GM11168 (cell line): ENCODE data around the gene MRGPRE.

Experiments
- in situ Hi-C: fragments of 300-500 bp; cut with MboI; formaldehyde crosslinking; loops from one replicate; pipeline ENCODE4 v1.12.0; 2022; ENCODE audit warnings: low sequenced_read_pairs; ENCODE audit not compliant: unreplicated experiment

The MRGPRE gene

DNA sequence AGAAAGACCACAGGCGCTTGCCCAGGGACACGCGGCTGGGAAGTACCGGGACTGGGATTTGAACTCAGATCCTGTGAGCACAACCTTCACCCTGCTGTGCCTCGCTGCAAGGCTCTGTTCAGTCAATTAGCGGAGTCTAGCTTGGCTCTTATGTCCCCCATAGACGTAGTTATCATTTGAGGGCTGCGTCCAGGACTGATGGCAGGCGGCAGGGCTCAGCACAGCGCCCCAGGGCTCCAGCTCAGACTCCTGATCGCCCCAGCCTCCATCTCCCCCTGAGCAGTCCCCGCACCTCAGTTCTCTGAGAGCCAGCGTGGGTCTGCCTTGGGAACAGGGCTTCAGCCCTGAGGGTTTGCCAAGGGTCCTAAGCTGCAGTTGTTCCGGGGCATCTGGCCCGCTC lies 33.4 kb downstream of the MRGPRE start:
- in situ Hi-C loops = no loop called here

DNA sequence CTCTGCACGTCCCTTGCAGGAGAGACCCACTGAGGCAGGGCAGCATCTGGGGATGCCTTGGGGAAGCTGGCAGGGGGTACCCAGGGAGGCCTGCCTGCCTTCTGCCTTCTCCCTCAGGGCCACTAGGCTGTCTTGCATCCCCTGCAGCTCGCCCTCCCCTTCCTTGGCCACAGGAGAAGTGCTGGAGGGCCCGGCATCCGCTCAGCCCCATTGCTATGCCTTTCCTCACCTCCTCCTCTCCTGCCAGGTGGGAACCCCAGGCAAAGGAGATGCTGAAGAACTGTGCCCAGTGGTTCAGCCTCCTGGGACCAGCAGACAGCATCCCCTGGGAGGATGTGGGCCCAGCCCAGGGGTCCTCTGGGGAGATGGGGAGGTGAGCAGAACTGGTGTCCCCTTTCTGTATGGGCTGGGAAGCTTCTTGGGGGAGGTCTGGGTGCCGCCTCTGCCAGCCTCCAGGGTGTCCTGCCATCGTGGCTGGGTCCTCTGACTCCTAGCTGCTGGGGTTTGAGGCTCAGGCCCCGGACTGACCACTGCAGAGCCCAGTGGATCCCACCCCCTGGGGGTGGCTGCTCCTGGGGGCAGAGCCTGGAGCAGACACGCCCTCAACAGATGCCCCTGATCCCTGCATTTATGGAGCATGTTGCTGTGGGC lies 34.2 kb downstream of the MRGPRE start:
- in situ Hi-C loops = no loop called here

DNA sequence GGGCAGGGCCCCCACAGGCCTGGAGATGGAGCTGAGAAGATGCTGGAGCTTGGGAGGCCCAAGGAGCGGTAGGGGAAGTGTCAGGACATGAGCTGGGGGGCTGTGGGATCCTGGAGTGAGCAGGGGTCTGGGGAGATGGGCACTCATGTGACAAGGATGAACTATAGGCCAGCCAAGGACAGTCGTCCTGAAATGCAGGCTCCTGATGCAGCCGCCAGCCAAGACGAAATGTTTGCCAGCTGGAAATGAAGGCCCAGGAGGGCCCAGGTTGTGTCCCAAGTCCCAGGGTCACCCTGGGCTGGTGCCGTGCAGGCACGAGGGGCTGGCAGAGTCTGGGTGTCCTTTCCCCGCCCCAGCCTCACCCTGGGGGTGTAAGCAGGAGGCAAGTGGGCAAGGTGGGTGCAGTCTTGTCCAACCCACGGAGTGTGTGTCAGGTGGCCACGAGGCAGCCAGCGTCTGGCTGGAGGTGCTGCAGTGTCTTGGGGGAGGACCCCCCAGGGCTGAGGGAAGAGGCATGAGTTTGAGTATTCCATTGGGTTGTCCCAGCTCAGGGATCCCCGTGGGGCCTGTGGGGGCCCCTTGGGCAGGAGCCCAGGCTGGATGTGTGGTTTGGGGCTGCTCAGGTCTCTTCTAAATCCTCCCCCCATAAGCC lies 35.0 kb downstream of the MRGPRE start:
- in situ Hi-C loops = no loop called here

DNA sequence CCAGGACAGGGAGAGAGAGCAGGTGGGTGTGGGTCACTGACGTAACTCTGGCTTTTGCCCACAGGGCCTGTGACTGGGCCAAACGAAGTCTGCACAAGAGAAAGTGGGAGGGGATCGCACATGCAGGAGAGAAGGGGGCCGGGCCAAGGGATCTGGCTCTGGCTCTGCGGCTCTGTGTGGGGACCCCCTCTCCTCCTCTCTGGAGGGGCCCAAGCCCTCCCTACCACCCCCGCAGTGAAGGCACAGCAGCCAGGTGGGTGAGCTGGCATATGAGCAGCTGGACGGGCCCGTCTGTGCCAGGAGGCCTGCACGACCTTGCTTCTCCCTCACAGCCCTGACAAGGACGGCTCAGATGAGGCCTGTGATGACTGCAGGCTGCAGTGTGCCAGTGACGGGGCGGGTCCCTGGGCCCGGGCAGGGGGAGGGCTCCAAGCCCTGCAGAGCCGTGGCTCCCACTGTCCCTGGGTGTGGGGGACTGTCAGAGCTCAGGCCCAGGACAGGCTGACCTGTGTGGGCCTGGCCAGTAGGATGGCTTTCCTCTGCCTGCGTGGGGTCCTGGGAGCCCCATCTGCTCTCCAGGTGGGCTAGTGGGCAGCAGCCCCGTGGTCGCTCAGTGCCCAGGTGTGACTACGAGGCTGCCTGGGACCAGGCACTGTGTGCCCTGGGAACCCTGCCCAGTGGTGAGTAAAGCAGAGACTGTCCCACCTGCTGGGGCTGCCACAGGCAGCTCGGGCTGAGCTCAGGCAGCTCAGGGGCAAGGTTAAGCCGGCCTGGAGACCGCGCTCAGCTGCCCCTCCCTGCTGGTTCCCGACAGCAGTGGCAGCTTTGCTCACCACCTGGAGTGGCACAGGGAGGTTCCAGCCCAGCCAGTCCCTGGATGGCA lies 35.8 kb downstream of the MRGPRE start:
- in situ Hi-C loops = no loop called here

DNA sequence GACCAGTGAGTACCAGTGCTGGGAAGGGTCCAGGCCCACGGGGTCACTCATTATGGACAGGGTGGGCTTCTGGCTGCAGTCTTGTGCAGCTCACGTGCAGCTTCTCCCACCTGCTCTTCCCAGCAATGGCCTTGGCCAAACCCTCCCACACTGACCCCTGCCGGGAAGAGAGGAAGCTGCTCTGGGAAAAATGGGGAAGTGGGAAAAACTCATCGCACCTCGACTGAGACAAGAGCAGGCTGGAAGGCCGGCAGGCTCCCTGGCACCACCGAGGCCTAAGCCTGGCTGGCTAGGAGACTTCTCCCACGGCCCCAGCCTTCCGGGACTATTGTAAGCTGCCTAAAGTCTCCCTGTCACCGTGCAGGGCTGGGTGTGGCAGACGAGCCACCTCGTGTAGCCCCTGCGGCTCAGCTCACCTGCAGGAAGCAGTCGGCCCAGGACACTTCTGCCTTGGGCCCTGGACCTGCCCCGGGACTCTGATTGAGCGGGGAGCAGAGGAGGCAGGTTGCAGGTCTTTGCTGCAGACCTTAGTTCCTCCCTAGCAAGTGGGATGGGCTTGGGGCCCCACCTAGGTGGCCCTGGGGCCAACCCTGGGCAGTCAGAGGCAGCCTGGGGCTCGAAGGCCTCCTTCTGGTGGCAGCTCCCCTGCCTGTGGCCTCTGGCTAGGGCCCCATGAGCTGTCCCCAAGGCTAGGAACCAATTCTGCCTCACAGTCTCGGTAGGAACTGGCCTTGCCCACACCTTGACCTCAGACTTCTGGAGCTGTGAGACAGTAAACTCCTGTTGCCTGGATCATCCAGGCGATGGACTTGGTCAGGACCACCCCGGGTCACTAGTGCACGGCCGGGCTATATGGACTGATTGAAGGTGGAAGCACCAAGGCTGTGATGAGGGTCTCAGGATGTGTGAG lies 36.7 kb downstream of the MRGPRE start:
- in situ Hi-C loops = no loop called here

DNA sequence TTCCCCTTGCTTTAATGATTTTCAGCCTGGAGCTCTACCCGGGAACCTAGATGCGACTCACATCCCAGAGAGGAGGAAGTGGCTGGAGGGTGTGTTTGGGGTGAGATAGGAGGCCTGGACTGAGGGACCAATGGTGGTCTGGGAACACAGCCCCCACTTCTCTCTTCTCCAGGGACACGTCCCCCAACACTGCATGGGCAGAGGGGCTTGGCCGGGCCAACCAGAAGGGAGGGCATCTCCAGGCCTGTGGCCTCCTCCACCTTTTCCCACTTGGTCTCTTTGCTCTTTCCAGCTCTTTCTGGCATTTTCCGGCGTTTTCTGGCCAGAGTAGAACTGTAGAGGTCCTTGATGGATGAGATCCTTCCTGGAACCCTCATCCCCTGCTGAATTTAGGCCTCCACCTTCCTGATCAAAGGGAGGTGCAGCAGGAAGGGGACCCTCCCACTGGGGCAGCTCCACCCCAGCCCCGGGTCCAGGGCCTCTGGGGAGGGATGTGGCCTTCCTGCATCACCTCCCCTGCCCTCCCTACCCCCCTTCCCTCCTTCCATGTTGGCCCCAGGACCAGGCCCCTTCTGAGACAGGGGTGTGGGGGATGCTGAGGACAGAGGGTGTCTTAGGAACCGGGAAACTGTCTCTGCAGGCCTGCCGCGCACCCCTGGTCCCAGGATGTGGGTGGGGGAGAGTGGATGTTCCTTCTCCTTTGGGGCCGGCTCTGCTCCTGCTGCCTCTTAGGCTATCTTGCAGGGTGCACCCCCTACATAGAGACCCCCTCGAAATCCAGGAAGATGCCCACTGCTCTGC lies 38.0 kb downstream of the MRGPRE start:
- in situ Hi-C loops = no loop called here

DNA sequence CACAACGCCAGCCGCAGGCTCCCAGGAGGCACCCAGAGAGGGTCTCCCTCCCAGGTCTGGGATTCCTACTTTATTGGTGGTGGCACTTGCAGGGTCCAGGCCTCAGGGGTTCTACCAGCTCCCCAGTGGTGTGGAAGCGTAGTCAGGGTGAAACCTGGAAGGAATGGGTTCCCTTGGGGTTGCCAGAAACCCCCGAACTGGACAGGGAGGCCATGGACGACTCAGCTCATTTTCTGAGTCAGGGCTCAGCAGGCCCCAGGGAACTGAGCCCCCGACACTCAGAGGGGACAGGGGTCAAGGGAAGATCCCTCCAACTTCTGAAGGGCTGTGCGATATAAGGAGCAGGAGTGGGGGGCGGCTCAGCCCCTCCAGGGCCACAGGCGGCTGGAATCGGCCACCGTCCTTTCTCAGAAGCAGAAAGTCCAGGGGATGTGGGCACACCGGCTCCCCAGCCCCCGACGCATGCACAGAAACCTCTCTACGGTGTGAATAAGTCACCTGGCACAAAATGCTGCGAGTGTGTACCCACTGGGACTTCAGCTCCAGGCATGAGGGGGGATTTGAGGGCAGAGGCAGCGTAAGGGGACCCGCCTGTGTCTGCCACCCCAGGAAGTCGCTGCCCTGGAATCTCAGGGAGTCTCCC lies 38.7 kb downstream of the MRGPRE start:
- in situ Hi-C loops = no loop called here

DNA sequence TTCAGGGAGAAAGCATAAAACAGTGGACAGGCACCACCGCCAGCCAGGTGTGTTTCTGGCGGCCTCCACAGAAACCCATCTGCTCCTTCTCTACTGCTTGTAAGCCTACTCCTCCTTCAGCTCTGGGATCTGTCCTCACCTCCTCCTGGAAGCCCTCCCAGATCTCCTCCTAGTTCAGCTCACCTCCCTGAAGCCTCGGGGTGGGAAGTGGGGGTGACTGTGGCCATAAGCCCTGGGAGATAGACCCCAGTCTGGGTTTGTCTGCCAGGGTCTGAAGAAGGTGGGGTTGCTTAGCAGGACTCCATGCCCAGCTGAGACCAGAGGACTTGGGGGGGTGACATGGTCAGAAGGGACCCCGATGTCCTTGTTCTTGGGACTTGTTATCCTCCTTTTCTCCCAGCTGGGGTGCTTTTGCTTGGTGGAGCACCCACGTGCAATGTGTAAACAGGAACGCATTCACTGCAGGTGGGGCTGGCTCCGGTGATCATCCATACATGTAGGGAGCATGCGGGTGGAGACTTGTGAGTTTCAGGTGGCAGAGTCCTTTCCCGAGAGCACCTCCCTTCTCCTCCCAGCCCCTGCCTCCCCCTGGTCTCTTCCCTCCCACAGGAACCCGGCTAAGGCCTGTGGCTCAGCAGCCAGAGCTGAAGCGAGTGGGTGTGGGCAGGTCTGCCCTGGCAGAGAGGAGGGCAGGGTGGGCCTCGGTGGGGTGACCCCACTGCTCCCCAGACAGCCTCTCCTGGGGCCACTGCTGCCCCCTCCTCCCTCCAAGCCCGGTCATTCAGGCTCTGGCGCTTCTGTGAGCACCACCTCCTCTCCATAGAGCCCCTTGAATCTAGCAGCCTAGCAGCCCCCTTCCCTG lies 39.5 kb downstream of the MRGPRE start:
- in situ Hi-C loops = no loop called here

DNA sequence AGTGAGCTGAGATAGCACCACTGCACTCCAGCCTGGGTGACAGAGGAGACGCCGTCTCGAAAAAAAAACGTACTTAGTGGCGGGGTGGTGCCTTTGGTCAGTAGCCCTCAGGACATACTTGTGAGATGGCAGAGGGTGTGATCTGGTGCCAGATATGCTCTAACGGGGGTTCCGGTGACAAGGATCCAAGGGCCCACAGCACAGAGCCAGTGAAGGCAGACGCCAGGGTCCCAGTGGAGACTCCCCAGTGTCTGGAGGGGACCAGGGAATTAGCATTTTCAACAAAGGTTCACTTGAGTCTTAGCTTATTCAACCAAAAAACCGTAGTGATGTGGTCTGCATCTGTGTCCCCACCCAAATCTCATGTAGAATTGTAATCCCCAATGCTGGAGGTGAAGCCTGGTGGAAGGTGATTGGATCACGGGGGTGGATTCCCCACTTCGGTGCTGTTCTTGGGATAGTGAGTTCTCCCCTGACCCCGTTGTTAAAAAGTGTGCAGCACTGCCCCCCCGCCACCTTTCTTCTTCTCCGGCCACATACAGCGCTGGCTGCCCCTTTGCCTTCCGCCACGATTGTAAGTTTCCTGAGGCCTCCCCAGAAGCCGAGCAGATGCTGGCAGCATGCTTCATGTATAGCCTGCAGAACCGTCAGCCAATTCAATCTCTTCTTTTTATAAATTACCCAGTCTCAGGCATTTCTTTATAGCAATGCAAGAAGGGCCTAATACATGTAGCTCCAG lies 40.5 kb downstream of the MRGPRE start:
- in situ Hi-C loops = no loop called here

DNA sequence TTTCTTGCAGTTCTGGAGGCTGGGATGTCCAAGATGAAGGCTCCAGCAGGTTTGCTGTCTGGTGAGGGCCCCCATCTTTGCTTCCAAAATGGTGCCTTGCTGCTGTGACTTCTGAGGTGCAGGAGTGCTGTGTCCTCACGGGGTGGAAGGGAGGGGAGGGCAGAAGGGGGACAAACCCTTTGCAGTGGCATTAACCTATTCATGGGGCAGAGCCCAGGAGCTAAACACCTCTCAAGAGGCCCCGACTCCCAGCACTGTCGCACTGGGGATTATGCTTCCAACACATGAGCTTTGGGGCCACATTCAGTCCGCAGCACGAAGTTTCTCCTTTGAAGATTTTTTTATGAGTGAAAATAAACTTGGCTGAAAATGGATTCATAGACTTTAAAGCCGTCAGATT lies 41.6 kb downstream of the MRGPRE start:
- in situ Hi-C loops = no loop called here

DNA sequence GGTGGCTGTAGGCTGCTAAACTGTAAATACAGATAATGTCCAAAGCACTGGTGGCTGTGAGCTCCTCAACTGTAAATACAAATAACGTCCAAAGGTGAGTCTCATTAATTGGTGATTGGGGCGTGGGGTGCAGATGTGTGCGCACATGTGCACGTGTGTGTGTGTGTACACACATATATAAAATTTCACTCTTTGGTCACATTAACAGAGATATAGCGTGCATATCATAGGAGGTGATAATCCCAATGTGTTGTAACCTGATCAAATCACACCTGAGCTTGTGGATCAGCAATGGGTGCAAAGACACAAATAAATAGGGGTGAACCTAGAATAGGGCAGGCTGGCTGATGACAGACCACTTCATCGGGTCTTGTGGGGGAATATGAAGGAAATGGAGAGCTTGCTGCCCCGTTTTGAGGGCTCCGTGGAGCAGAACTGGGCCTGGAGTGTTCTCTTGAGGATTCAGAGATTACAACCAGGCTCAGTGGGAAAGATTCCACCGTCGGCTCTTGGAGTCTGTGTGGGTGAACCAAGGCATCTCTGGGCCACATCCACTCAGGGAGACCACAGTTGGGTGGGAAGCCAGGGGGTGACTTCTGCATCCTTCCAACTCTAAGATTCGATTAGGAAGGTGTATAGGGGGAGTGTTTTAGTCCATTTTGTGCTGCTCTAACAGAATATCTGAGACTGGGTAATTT lies 42.2 kb downstream of the MRGPRE start:
- in situ Hi-C loops = no loop called here

DNA sequence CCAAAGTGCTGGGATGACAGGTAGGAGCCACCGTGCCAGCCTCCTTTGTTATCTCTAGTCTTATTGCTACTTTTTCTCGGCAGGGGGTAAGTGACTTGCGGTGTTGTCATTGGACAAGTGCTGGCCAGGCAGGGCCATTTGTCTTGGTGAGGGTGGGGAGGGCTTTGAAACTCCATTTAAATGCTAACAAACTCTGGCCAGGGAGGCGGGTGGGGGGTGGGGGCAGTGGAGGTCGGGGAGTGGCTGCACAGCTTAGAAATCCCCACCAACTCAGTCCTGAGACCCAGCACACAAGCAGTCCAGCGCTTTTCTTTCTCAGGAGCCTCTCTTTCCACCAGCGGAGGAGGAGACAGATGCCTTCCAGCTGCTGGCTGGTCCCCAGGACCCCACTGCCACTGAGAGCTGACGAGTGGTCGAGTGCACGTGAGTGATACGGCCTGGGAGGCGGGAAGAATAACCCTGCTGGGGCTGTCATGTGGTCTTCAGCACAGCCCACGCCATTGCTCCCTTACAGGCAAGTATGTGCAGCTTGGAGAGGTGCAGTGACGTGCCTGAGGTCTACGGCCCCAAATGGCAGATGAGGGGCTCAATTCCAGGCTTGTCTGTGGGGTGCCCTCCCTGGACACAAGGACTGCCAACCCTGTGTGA lies 42.9 kb downstream of the MRGPRE start:
- in situ Hi-C loops = no loop called here

DNA sequence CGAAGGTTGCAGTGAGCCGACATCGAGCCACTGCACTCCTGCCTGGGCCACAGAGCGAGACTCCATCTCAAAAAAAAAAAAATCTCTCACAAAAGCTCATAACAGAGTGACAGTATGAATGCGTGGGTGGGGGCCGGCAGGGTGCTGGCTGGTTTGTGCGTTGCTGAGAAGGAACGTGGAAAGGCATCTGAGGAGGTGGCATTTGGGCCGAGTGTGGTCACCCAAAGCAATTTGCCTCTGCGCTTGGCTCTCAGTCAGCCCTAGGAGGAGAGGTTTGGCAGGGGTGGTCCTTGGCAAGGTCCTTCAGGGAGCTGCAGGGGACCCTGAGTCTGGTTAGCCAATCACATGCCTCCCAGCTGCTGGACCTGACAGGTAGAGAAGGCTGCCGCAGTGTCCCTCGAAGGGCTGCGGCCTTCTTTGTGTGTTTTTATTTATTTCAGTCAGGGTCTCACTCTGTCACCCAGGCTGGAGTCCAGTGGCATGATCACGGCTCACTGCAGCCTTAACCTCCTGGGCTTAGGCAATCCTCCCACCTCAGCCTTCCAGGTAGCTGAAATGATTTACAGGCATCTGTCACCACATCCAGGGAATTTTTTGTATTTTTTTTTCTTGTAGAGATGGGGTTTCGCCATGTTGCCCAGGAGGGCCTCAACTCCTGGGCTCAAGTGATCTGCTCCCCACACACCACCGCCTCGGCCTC lies 43.6 kb downstream of the MRGPRE start:
- in situ Hi-C loops = no loop called here

DNA sequence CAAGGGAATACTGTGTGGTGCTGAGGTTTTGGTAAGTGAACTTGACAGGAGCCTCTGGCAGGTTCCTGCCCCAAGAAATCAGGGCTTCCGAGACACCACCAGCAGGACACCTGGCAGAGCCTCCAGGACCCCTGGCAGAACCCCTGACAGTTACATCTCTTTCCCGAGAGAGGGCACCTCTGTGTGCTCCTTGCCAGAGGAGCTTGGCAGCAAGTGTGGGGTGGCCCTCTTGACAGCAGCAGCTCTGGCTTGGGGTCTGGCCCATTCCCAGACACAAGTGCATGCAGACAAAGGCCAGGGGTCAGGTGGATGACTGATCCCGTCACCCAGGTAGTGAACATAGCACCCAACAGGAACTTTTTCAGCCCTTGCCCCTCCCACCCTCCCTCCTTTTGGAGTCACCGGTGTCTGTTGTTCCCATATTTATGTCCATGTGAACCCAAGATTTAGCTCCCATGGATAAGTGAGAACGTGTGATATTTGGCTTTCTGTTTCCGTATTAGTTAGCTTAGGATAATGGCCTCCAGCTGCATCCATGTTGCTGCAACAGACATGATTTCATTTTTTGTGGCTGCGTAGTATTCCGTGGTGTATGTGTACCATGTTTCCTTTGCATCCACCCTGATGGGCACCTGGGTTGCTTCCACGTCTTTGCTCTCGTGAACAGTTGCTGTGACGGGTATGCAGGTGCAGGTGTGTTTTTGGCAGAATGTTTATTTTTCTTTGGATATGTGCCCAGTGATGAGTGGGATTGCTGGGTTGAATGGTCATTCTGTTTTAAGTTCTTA lies 45.9 kb downstream of the MRGPRE start:
- in situ Hi-C loops = no loop called here

DNA sequence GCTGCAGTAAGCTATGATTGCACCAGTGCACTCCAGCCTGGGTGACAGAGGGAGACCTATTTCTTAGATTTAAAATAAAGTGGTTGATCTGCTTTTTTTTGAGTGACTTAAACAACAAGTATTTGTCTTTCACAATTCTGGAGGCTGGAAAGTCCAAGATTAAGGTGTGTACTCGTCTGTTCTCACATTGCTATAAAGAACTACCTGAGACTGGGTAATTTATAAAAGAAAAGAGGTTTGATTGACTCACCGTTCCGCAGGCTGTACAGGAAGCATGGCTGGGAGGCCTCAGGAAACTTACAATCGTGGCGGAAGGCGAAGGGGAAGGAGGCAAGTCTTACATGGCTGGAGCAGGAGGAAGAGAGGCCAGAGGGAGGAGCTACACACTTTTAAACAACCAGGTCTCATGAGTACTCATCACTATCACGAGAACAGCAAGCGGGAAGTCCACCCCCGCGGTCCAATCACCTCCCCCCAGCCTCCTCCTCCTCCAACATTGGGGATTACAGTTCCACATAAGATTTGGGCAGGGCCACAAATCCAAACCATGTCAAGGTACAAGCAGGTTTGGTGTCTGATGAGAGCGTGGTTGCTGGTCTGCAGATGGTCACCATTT lies 47.4 kb downstream of the MRGPRE start:
- in situ Hi-C loops = no loop called here
